HG03175 (cell line): ENCODE data around the gene ARSA.
"Not testable (repeated sequence)": the region's sequence is repeated elsewhere in the genome, so short reads cannot be mapped to it uniquely, and the experiment has no call there.

Experiments
- ATAC-seq: cut with Tn5 transposase; IDR thresholded peaks from one replicate; pipeline ENCODE4 v1.9.1; 2021; ENCODE audit warnings: mild to moderate bottlenecking, moderate library complexity; ENCODE audit not compliant: unreplicated experiment

The ARSA gene

GRCh38 chr22:50624347-50625130, 3.4 kb downstream of the ARSA start:
- no peak for ATAC-seq

GRCh38 chr22:50622723-50623327, 5.1 kb downstream of the ARSA start:
- no peak for ATAC-seq

GRCh38 chr22:50621948-50622722, 5.8 kb downstream of the ARSA start:
- no peak for ATAC-seq

- ATAC-seq, result peak; percentile 50
These were observed 6.5 kb downstream of the ARSA start for GRCh38 chr22:50621356-50621880.

GRCh38 chr22:50620593-50621355, 7.2 kb downstream of the ARSA start:
- ATAC-seq, result peak; percentile 48

- ATAC-seq, result not testable (repeated sequence)
These were observed 13.7 kb downstream of the ARSA start for GRCh38 chr22:50614296-50614695.

GRCh38 chr22:50613291-50613981, 14.5 kb downstream of the ARSA start:
- no peak for ATAC-seq

GRCh38 chr22:50612528-50613221, 15.3 kb downstream of the ARSA start:
- ATAC-seq, result no peak

GRCh38 chr22:50612168-50612527, 15.8 kb downstream of the ARSA start:
- no peak for ATAC-seq

GRCh38 chr22:50611341-50612060, 16.5 kb downstream of the ARSA start:
- ATAC-seq, result no peak

- no peak for ATAC-seq
These were observed 17.4 kb downstream of the ARSA start for GRCh38 chr22:50610581-50610980.

- ATAC-seq, result no peak
These were observed 17.9 kb downstream of the ARSA start for GRCh38 chr22:50610041-50610451.

GRCh38 chr22:50609599-50609998, 18.4 kb downstream of the ARSA start:
- no peak for ATAC-seq

- no peak for ATAC-seq
These were observed 19.0 kb downstream of the ARSA start for GRCh38 chr22:50608996-50609395.

- ATAC-seq, result not testable (repeated sequence)
These were observed 19.7 kb downstream of the ARSA start for GRCh38 chr22:50608058-50608840.

GRCh38 chr22:50607659-50608020, 20.3 kb downstream of the ARSA start:
- ATAC-seq, result no peak

GRCh38 chr22:50606946-50607658, 20.9 kb downstream of the ARSA start:
- ATAC-seq, result no peak
